Mesenchymal stem cell (in vitro differentiated cells and primary cell): ENCODE measurements around the gene RAB33A.

Experiments used
- DNase-seq: peaks from one replicate; pipeline ENCODE4 v3.0.0-alpha.2; 2013
- H2AFZ ChIP-seq: one replicate; pipeline ENCODE4 v1.6.1; 2013; ENCODE audit warnings: low read depth, mild to moderate bottlenecking, control low read depth, inconsistent platforms, low read length, moderate library complexity
- H2AK5ac ChIP-seq: 2 replicates; pipeline ENCODE4 v1.6.1; 2013; ENCODE audit warnings: low read length, moderate library complexity, mild to moderate bottlenecking, inconsistent platforms; ENCODE audit not compliant: severe bottlenecking
- H2BK120ac ChIP-seq: one replicate; pipeline ENCODE4 v1.6.1; 2013; ENCODE audit warnings: low read depth, mild to moderate bottlenecking, inconsistent platforms, low read length, moderate library complexity
- H2BK12ac ChIP-seq, 2 experiments: one replicate each; pipeline ENCODE4 v1.6.1; 2013; ENCODE audit warnings: inconsistent platforms in 2 of 2, low read length in 2 of 2, mild to moderate bottlenecking in 2 of 2, moderate library complexity in 2 of 2, control low read depth in 1 of 2
- H2BK15ac ChIP-seq: one replicate; pipeline ENCODE4 v1.6.1; 2013; ENCODE audit warnings: mild to moderate bottlenecking, low read depth, inconsistent platforms; ENCODE audit not compliant: poor library complexity, severe bottlenecking
- H2BK5ac ChIP-seq: 2 replicates; pipeline ENCODE4 v1.6.1; 2013; ENCODE audit warnings: low read depth, mild to moderate bottlenecking, low read length, control low read depth, inconsistent platforms; ENCODE audit not compliant: poor library complexity, severe bottlenecking
- H3K14ac ChIP-seq, 2 experiments: one replicate each; pipeline ENCODE4 v1.6.1; 2013; ENCODE audit warnings: inconsistent platforms in 2 of 2, low read length in 2 of 2, control low read depth in 1 of 2, mild to moderate bottlenecking in 1 of 2, moderate library complexity in 1 of 2
- H3K18ac ChIP-seq, 2 experiments: one replicate each; pipeline ENCODE4 v1.6.1; 2013; ENCODE audit warnings: inconsistent platforms in 2 of 2, low read length in 2 of 2, control low read depth in 1 of 2, low read depth in 1 of 2, mild to moderate bottlenecking in 1 of 2
- H3K23ac ChIP-seq, 2 experiments: one replicate each; pipeline ENCODE4 v1.6.1; 2013; ENCODE audit warnings: inconsistent platforms in 2 of 2, low read length in 2 of 2, mild to moderate bottlenecking in 2 of 2, moderate library complexity in 2 of 2, control low read depth in 1 of 2
- H3K27ac ChIP-seq: 2 replicates; pipeline ENCODE4 v1.5.1; 2013; ENCODE audit warnings: mild to moderate bottlenecking, moderate library complexity, low read length, control low read depth, inconsistent platforms; ENCODE audit not compliant: poor library complexity, severe bottlenecking
- H3K27me3 ChIP-seq, 2 experiments: 2 replicates each; pipeline versions ENCODE4 v1.6.1 to v1.7.0; 2013; ENCODE audit warnings: low read length in 2 of 2, mild to moderate bottlenecking in 2 of 2, moderate library complexity in 2 of 2, control low read depth in 1 of 2, inconsistent platforms in 1 of 2; ENCODE audit not compliant: control insufficient read depth in 1 of 2, insufficient read depth in 1 of 2
- H3K36me3 ChIP-seq, 2 experiments: 2 replicates each; pipeline versions ENCODE4 v1.6.1 to v1.7.0; 2013; ENCODE audit warnings: low read length in 2 of 2, control low read depth in 1 of 2, inconsistent platforms in 1 of 2, low read depth in 1 of 2, mild to moderate bottlenecking in 1 of 2; ENCODE audit not compliant: insufficient read depth in 2 of 2, control insufficient read depth in 1 of 2
- H3K4ac ChIP-seq, 2 experiments: one replicate each; pipeline ENCODE4 v1.6.1; 2013; ENCODE audit warnings: inconsistent platforms in 2 of 2, low read length in 2 of 2, mild to moderate bottlenecking in 2 of 2, moderate library complexity in 2 of 2, control low read depth in 1 of 2, low read depth in 1 of 2
- H3K4me1 ChIP-seq: 2 replicates; pipeline ENCODE4 v1.6.1; 2013; ENCODE audit warnings: low read depth, low read length, control low read depth; ENCODE audit not compliant: control insufficient read depth, insufficient read depth
- H3K4me2 ChIP-seq: 2 replicates; pipeline ENCODE4 v1.6.1; 2013; ENCODE audit warnings: low read length, mild to moderate bottlenecking, inconsistent platforms; ENCODE audit not compliant: poor library complexity, severe bottlenecking
- H3K4me3 ChIP-seq, 2 experiments: 2 replicates each; pipeline versions ENCODE4 v1.5.1 to v1.7.0; 2013; ENCODE audit warnings: low read length in 2 of 2, mild to moderate bottlenecking in 2 of 2, control low read depth in 1 of 2, low read depth in 1 of 2; ENCODE audit not compliant: insufficient read depth in 1 of 2
- H3K79me1 ChIP-seq: replicated peaks from 2 replicates; pipeline ENCODE4 v1.6.1; 2013; ENCODE audit warnings: mild to moderate bottlenecking, control low read depth, low read length, inconsistent platforms; ENCODE audit not compliant: poor library complexity, severe bottlenecking
- H3K9ac ChIP-seq: 2 replicates; pipeline ENCODE4 v1.7.0; 2013; ENCODE audit warnings: mild to moderate bottlenecking, low read length, moderate library complexity
- H3K9me3 ChIP-seq: 2 replicates; pipeline ENCODE4 v1.7.0; 2013; ENCODE audit warnings: mild to moderate bottlenecking, low read length; ENCODE audit not compliant: control insufficient read depth
- H4K8ac ChIP-seq: one replicate; pipeline ENCODE4 v1.6.1; 2013; ENCODE audit warnings: inconsistent platforms, mild to moderate bottlenecking, low read length, moderate library complexity
- H4K91ac ChIP-seq: one replicate; pipeline ENCODE4 v1.6.1; 2013; ENCODE audit warnings: mild to moderate bottlenecking, low read length, inconsistent platforms
- WGBS: methylation state at CpG from one replicate; pipeline ENCODE4 v1.1.7; 2013; ENCODE audit warnings: mixed read lengths; 5-methylcytosine and 5-hydroxymethylcytosine counted together

The RAB33A gene

GRCh38 chrX:130212371-130212770 is 40.6 kb downstream of the RAB33A start:
- H2AFZ ChIP-seq, result no peak overlapping the region
- no peak overlapping the region for H3K14ac ChIP-seq
- no peak overlapping the region for H3K4me2 ChIP-seq
- no CpG with 5 or more reads among the region's 1 CpG for WGBS
- H3K27ac ChIP-seq, result no peak overlapping the region
- H3K18ac ChIP-seq, result no peak overlapping the region
- no peak overlapping the region for H3K4ac ChIP-seq
- H2BK5ac ChIP-seq, result no peak overlapping the region
- no peak overlapping the region for H2AK5ac ChIP-seq
- H3K4me1 ChIP-seq, result no peaks in the 10 kb centered on the region
- no peak overlapping the region for H3K9ac ChIP-seq
- no peak overlapping the region for H2BK15ac ChIP-seq
- no peak overlapping the region for H2BK120ac ChIP-seq
- H3K27me3 ChIP-seq, result no peaks in the 10 kb centered on the region
- no peak overlapping the region for H2BK12ac ChIP-seq
- H3K36me3 ChIP-seq, result peaks cover 0 to 49% of the 10 kb centered on the region in 2 experiments
- no peak for DNase-seq
- H3K79me1 ChIP-seq, result no peaks in the 10 kb centered on the region
- H3K4me3 ChIP-seq, result no peak overlapping the region
- H4K8ac ChIP-seq, result no peak overlapping the region
- H4K91ac ChIP-seq, result no peak overlapping the region
- no peaks in the 10 kb centered on the region for H3K9me3 ChIP-seq
- no peak overlapping the region for H3K23ac ChIP-seq

GRCh38 chrX:130213376-130213775 is 41.6 kb downstream of the RAB33A start:
- H2BK15ac ChIP-seq, result no peak overlapping the region
- no peaks in the 10 kb centered on the region for H3K4me1 ChIP-seq
- no peak overlapping the region for H3K4me3 ChIP-seq
- no peak overlapping the region for H4K91ac ChIP-seq
- H3K9me3 ChIP-seq, result no peaks in the 10 kb centered on the region
- H3K79me1 ChIP-seq, result no peaks in the 10 kb centered on the region
- no peak overlapping the region for H2BK12ac ChIP-seq
- H3K4me2 ChIP-seq, result no peak overlapping the region
- H3K4ac ChIP-seq, result no peak overlapping the region
- no peak for DNase-seq
- no peak overlapping the region for H2AFZ ChIP-seq
- H3K27ac ChIP-seq, result no peak overlapping the region
- H3K14ac ChIP-seq, result no peak overlapping the region
- peaks cover 0 to 52% of the 10 kb centered on the region in 2 experiments for H3K36me3 ChIP-seq
- H2BK5ac ChIP-seq, result no peak overlapping the region
- no peak overlapping the region for H2AK5ac ChIP-seq
- WGBS, result 100% methylated on average over 2 of the region's 2 CpGs
- H3K27me3 ChIP-seq, result no peaks in the 10 kb centered on the region
- no peak overlapping the region for H4K8ac ChIP-seq
- H3K23ac ChIP-seq, result no peak overlapping the region
- H3K9ac ChIP-seq, result no peak overlapping the region
- no peak overlapping the region for H3K18ac ChIP-seq
- H2BK120ac ChIP-seq, result no peak overlapping the region

- H2BK5ac ChIP-seq, result no peak overlapping the region
- H3K14ac ChIP-seq, result no peak overlapping the region
- no peak overlapping the region for H3K4me2 ChIP-seq
These were observed 44.6 kb downstream of the RAB33A start for GRCh38 chrX:130216320-130216719.

GRCh38 chrX:130224810-130225209 is 53.0 kb downstream of the RAB33A start:
- no peak overlapping the region for H2BK5ac ChIP-seq
- no peak overlapping the region for H2BK120ac ChIP-seq
- H3K4me2 ChIP-seq, result no peak overlapping the region
- H3K36me3 ChIP-seq, result peaks cover 0 to 56% of the 10 kb centered on the region in 2 experiments
- H2BK15ac ChIP-seq, result no peak overlapping the region
- peaks cover 2% of the 10 kb centered on the region for H3K79me1 ChIP-seq
- H3K4me1 ChIP-seq, result no peaks in the 10 kb centered on the region
- no peak overlapping the region for H4K8ac ChIP-seq
- no peak overlapping the region for H3K14ac ChIP-seq
- no peak overlapping the region for H3K18ac ChIP-seq
- WGBS, result 100% methylated on average over 2 of the region's 2 CpGs
- H3K9ac ChIP-seq, result no peak overlapping the region
- H2BK12ac ChIP-seq, result no peak overlapping the region
- H3K27me3 ChIP-seq, result no peaks in the 10 kb centered on the region
- no peak overlapping the region for H2AFZ ChIP-seq
- H3K4ac ChIP-seq, result no peak overlapping the region
- H3K4me3 ChIP-seq, result no peak overlapping the region
- H3K23ac ChIP-seq, result no peak overlapping the region
- no peaks in the 10 kb centered on the region for H3K9me3 ChIP-seq
- H3K27ac ChIP-seq, result no peak overlapping the region
- H2AK5ac ChIP-seq, result no peak overlapping the region
- peak; percentile 21 for DNase-seq
- no peak overlapping the region for H4K91ac ChIP-seq

More at GRCh38 chrX:130216320-130216719, 44.6 kb downstream of the RAB33A start:
- no peak overlapping the region for H2BK15ac ChIP-seq
- no peak overlapping the region for H2BK120ac ChIP-seq
- whole genome bisulfite sequencing, result 100% methylated on average over 1 of the region's 4 CpGs
- peak; percentile 10 for DNase-seq
- no peak overlapping the region for H2AFZ ChIP-seq
- no peak overlapping the region for H3K27ac ChIP-seq
- no peaks in the 10 kb centered on the region for H3K79me1 ChIP-seq
- no peaks in the 10 kb centered on the region for H3K27me3 ChIP-seq
- no peak overlapping the region for H3K23ac ChIP-seq
- no peaks in the 10 kb centered on the region for H3K4me1 ChIP-seq
- peaks cover 3 to 53% of the 10 kb centered on the region in 2 experiments for H3K36me3 ChIP-seq
- H3K4ac ChIP-seq, result no peak overlapping the region
- H4K91ac ChIP-seq, result no peak overlapping the region
- H2BK12ac ChIP-seq, result no peak overlapping the region
- H3K4me3 ChIP-seq, result no peak overlapping the region
- H4K8ac ChIP-seq, result no peak overlapping the region
- no peak overlapping the region for H3K9ac ChIP-seq
- no peak overlapping the region for H3K18ac ChIP-seq
- H2AK5ac ChIP-seq, result no peak overlapping the region
- H3K9me3 ChIP-seq, result no peaks in the 10 kb centered on the region
